Hepatic stellate cell (primary cell): ENCODE measurements around the gene SLCO1B3.
A peak's percentile ranks its signal among the peaks of the same experiment; 100 is the strongest.

Source experiments
- DNase-seq: peaks from one replicate; pipeline ENCODE4 v3.0.0; 2011; ENCODE audit warnings: low spot score

SLCO1B3 gene

GRCh38 chr12:20885552-20885951, 75.0 kb downstream of the SLCO1B3 start:
- DNase-seq, result no peak

GRCh38 chr12:20917269-20917668, 106.8 kb downstream of the SLCO1B3 start:
- no peak for DNase-seq

GRCh38 chr12:20917819-20918218, 107.3 kb downstream of the SLCO1B3 start:
- no peak for DNase-seq

GRCh38 chr12:20931894-20932293, 121.4 kb downstream of the SLCO1B3 start:
- no peak for DNase-seq

- no peak for DNase-seq
Observed at GRCh38 chr12:20946732-20947131, 136.2 kb downstream of the SLCO1B3 start.

GRCh38 chr12:20950248-20950647, 139.7 kb downstream of the SLCO1B3 start:
- DNase-seq, result peak; percentile 2

GRCh38 chr12:20963303-20963702, 152.8 kb downstream of the SLCO1B3 start:
- DNase-seq, result no peak

- DNase-seq, result no peak
Observed at GRCh38 chr12:20963762-20964161, 153.3 kb downstream of the SLCO1B3 start.
